SK-N-SH treated with all-trans-retinoic acid at 6 μM for 48 hours (cell line): ENCODE results near the gene FOXJ3.

ENCODE experiments used
- ARNTL ChIP-seq: fragments of 450-650 bp; formaldehyde crosslinking; IDR thresholded peaks from 2 replicates; pipeline ENCODE4 v1.5.0; 2020; ENCODE audit warnings: low read depth, mild to moderate bottlenecking, moderate library complexity, borderline replicate concordance
- BACH2 ChIP-seq: fragments of 250-450 bp; sonication (Bioruptor Pico); IDR thresholded peaks from 2 replicates; pipeline ENCODE4 v1.9.0; 2021; ENCODE audit warnings: mild to moderate bottlenecking, borderline replicate concordance
- CSDC2 ChIP-seq: fragments of 250-450 bp; sonication (Bioruptor Pico); IDR thresholded peaks from 2 replicates; pipeline ENCODE4 v1.5.0; 2020; ENCODE audit warnings: mild to moderate bottlenecking, moderate library complexity
- ESRRG ChIP-seq: fragments of 250-450 bp; sonication (Bioruptor Pico); IDR thresholded peaks from 2 replicates; pipeline ENCODE4 v1.6.1; 2021; ENCODE audit warnings: mild to moderate bottlenecking
- PATZ1 ChIP-seq: fragments of 250-450 bp; sonication (Bioruptor Pico); IDR thresholded peaks from 2 replicates; pipeline ENCODE4 v1.8.0; 2020; ENCODE audit warnings: mild to moderate bottlenecking, moderate library complexity, borderline replicate concordance
- TSHZ2 ChIP-seq: fragments of 250-450 bp; sonication (Bioruptor Pico); IDR thresholded peaks from 2 replicates; pipeline ENCODE4 v1.5.0; 2020; ENCODE audit warnings: mild to moderate bottlenecking, moderate library complexity
- ZFP3 ChIP-seq: fragments of 250-450 bp; sonication (Bioruptor Pico); IDR thresholded peaks from 2 replicates; pipeline ENCODE4 v1.5.0; 2020; ENCODE audit warnings: mild to moderate bottlenecking, moderate library complexity

- TF ChIP-seq BACH2 (CRISPR knock-in tag), result no peak
- TF ChIP-seq PATZ1 (CRISPR knock-in tag), result no peak
- TF ChIP-seq ESRRG (CRISPR knock-in tag), result no peak
- no peak for TF ChIP-seq ARNTL
- TF ChIP-seq CSDC2 (CRISPR knock-in tag), result no peak
- TF ChIP-seq TSHZ2 (CRISPR knock-in tag), result no peak
- TF ChIP-seq ZFP3, result no peak
Measured at GRCh38 chr1:42324398-42325013, 10.5 kb downstream of the FOXJ3 start.
